ENCODE measurements around the gene KBTBD12. TPM values are rescaled to one million over a fixed set of nuclear protein-coding genes. Genes with fewer than 3 reads are reported as not detected.

Gene KBTBD12
- total and polyA plus RNA-seq, 2 of the 13 experiments (the other 11 are each of a cell fraction or from before 2014, with no cell fraction given) = not detected

DNA sequence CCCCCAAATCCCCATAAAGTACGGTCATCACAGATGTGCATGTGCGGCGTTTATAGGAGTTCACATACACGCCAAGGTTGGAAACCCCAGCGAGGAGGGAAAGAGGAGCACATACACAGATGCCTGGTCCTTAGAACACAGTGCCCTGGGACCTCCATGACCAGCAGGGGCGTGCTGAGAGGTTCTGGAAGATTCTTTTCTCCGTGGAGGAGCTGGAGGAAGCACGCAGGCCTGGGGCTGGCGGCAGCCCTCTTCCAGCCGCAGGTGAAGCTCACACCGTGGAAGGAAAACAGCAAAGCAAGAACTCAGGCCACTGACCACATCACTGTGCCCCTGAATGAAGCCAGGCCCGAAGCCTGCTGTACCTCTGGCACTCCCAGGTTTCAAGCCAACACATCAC is 76.2 kb downstream of the KBTBD12 start (continued):
- no peak for TF ChIP-seq AHDC1 (CRISPR knock-in tag; IDR thresholded peaks at IDR 0.05; ENCODE audit: borderline replicate concordance)

GRCh38 chr3:127991681-127992080 is 76.6 kb downstream of the KBTBD12 start:
- H4K20me1 ChIP-seq (ENCODE audit: insufficient read depth, low read length) = no peaks in the 10 kb centered on the region
- no peak for FAIRE-seq
- no peaks in the 10 kb centered on the region for H3K4me1 ChIP-seq (ENCODE audit: insufficient read depth, low read length)
- no peaks in the 10 kb centered on the region for H3K79me2 ChIP-seq (ENCODE audit: insufficient read depth, low read length)
- no peak overlapping the region for H3K4me2 ChIP-seq (ENCODE audit: low read depth, low read length)
- intact Hi-C loops (cut with micrococcal nuclease; ENCODE audit: unreplicated experiment) = no loop called here
- BruUV-seq (replicated peaks) = no TSS peak
- H3K36me3 ChIP-seq (replicated peaks in 1 of 2; ENCODE audit: control insufficient read depth in 1 of 2, insufficient read depth in 2 of 2, low read length in 2 of 2) = no peaks in the 10 kb centered on the region
- H2AFZ ChIP-seq (ENCODE audit: low read length) = no peak overlapping the region
- in situ Hi-C loops (cut with HindIII; ENCODE audit: extremely low pct_ligation_motif_present, low pct_unique_long_range_greater_than_20kb) = no loop called here
- ATAC-seq = no peak
- no peak for DNase-seq (ENCODE audit: low spot score)
- H3K27ac ChIP-seq (ENCODE audit: extremely low read length, insufficient read depth, low read length) = no peak overlapping the region
- ChIA-PET POLR2A (no interaction called here), CTCF (ENCODE audit: low intra/inter-chr PET ratio, low total read pairs) (no interaction called here)
- peaks cover 0 to 24% of the 10 kb centered on the region in 2 experiments; a peak in 2 of 5 replicates for H3K27me3 ChIP-seq (ENCODE audit: control insufficient read depth in 1 of 2, insufficient read depth in 2 of 2, low read length in 2 of 2)
- H3K4me3 ChIP-seq (replicated peaks in 1 of 3; ENCODE audit: insufficient read depth in 1 of 3, low read depth in 2 of 3, low read length in 3 of 3) = no peak overlapping the region
- H3K9ac ChIP-seq (ENCODE audit: insufficient read depth, low read depth, low read length) = no peak overlapping the region
- WGBS (ENCODE audit: low lambda C conversion rate) = 33% methylated on average over 6 of the region's 6 CpGs
- no peaks in the 10 kb centered on the region for H3K9me3 ChIP-seq (ENCODE audit: low read length)
- TF ChIP-seq ZNF567 (CRISPR knock-in tag; IDR thresholded peaks at IDR 0.05; ENCODE audit: borderline replicate concordance) = no peak
- TF ChIP-seq BORCS8-MEF2B (CRISPR knock-in tag; IDR thresholded peaks at IDR 0.05) = no peak
- TF ChIP-seq HOXA9 (CRISPR knock-in tag; IDR thresholded peaks at IDR 0.05; ENCODE audit: borderline replicate concordance) = no peak
- TF ChIP-seq ZNF672 (CRISPR knock-in tag; IDR thresholded peaks at IDR 0.05) = no peak
- no peak for TF ChIP-seq ZNF546 (CRISPR knock-in tag; conservative IDR thresholded peaks at IDR 0.05)
- no peak for TF ChIP-seq SIN3B (IDR thresholded peaks at IDR 0.05; ENCODE audit: low read length)
- TF ChIP-seq BATF2 (CRISPR knock-in tag; IDR thresholded peaks at IDR 0.05) = no peak
- TF ChIP-seq ZFP62 (CRISPR knock-in tag; IDR thresholded peaks at IDR 0.05) = no peak
- no peak for TF ChIP-seq PLRG1 (conservative IDR thresholded peaks at IDR 0.05)
- TF ChIP-seq ZNF224 (CRISPR knock-in tag; IDR thresholded peaks at IDR 0.05) = no peak
- TF ChIP-seq TGIF2 (CRISPR knock-in tag; IDR thresholded peaks at IDR 0.05) = no peak
- TF ChIP-seq, protein P1, sequence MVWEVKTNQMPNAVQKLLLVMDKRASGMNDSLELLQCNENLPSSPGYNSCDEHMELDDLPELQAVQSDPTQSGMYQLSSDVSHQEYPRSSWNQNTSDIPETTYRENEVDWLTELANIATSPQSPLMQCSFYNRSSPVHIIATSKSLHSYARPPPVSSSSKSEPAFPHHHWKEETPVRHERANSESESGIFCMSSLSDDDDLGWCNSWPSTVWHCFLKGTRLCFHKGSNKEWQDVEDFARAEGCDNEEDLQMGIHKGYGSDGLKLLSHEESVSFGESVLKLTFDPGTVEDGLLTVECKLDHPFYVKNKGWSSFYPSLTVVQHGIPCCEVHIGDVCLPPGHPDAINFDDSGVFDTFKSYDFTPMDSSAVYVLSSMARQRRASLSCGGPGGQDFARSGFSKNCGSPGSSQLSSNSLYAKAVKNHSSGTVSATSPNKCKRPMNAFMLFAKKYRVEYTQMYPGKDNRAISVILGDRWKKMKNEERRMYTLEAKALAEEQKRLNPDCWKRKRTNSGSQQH (CRISPR knock-in tag; IDR thresholded peaks at IDR 0.05; ENCODE audit: low read depth) = no peak
- TF ChIP-seq ZNF790 (CRISPR knock-in tag; IDR thresholded peaks at IDR 0.05; ENCODE audit: borderline replicate concordance) = no peak
- TF ChIP-seq, protein P2, sequence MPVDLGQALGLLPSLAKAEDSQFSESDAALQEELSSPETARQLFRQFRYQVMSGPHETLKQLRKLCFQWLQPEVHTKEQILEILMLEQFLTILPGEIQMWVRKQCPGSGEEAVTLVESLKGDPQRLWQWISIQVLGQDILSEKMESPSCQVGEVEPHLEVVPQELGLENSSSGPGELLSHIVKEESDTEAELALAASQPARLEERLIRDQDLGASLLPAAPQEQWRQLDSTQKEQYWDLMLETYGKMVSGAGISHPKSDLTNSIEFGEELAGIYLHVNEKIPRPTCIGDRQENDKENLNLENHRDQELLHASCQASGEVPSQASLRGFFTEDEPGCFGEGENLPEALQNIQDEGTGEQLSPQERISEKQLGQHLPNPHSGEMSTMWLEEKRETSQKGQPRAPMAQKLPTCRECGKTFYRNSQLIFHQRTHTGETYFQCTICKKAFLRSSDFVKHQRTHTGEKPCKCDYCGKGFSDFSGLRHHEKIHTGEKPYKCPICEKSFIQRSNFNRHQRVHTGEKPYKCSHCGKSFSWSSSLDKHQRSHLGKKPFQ (CRISPR knock-in tag; IDR thresholded peaks at IDR 0.05; ENCODE audit: insufficient replicate concordance) = no peak
- no peak for TF ChIP-seq NFE2L2 (IDR thresholded peaks at IDR 0.05; ENCODE audit: low read length)

All from HepG2 (cell line).